K562 (cell line): ENCODE measurements around the gene CYFIP2. TPM values are rescaled to one million over a fixed set of nuclear protein-coding genes. Genes with fewer than 3 reads are reported as not detected.

ENCODE experiments used
- ATAC-seq: fragments of 200-7000 bp; cut with Tn5 transposase; 3 replicates; pipeline ENCODE4 v1.9.1; 2020; ENCODE audit warnings: moderate library complexity
- BruUV-seq: library from RNA; stranded (reverse); fragments of 400-500 nt; replicated peaks from 2 replicates; lab custom pipeline; 2021; lab: Mats Ljungman, UMichigan
- CTCF ChIA-PET: fragments of 300-600 bp; formaldehyde crosslinking; extraction: SDS; loops from one replicate; lab custom pipeline; 2021; ENCODE audit warnings: low intra/inter-chr PET ratio; lab: Yijun Ruan, JAX
- POLR2A ChIA-PET: fragments of 300-600, 350-650 bp; sonication (Branson Sonifier 250); formaldehyde crosslinking; extraction: SDS; loops from one replicate; lab custom pipeline; 2021; ENCODE audit warnings: antibody characterized with exemption, inconsistent platforms; lab: Yijun Ruan, JAX
- DNase-seq, 4 experiments: peaks; one replicate each; pipeline versions ENCODE4 v3.0.0 to v3.0.0-alpha.2; 2011 to 2018; ENCODE audit warnings: low spot score in 3 of 4, mixed read lengths in 3 of 4; ENCODE audit errors: extremely low read depth in 1 of 4
- FAIRE-seq: peaks from 2 replicates; lab custom pipeline; 2011; peaks lifted over from hg19 to GRCh38; lab: Jason Lieb, UNC
- H2AFZ ChIP-seq: 2 replicates; pipeline ENCODE4 v1.6.0; 2011; ENCODE audit warnings: low read depth, low read length, control low read depth, inconsistent platforms
- H3K27ac ChIP-seq: fragments of 200-600 bp; 3 replicates; pipeline ENCODE4 v1.8.0; 2011; ENCODE audit warnings: low read depth, mild to moderate bottlenecking, control low read depth, inconsistent platforms, low read length, moderate library complexity, mixed read lengths; ENCODE audit errors: extremely low read depth
- H3K27me3 ChIP-seq, 2 experiments: fragments of 300-600 bp in 1 of 2; 2 replicates in 1 of 2; 3 replicates in 1 of 2; pipeline versions ENCODE4 v1.6.0 to v1.8.0; 2011; ENCODE audit warnings: inconsistent platforms in 2 of 2, low read length in 2 of 2, mild to moderate bottlenecking in 1 of 2, mixed read lengths in 1 of 2, moderate library complexity in 1 of 2; ENCODE audit not compliant: control insufficient read depth in 2 of 2, insufficient read depth in 2 of 2
- H3K36me3 ChIP-seq: fragments of 300-600 bp; 3 replicates; pipeline ENCODE4 v1.8.0; 2011; ENCODE audit warnings: mild to moderate bottlenecking, low read length, inconsistent platforms; ENCODE audit not compliant: control insufficient read depth, insufficient read depth
- H3K4me1 ChIP-seq, 2 experiments: fragments of 200-600 bp in 1 of 2; replicated peaks in 1 of 2; 2 replicates in 1 of 2; 3 replicates in 1 of 2; pipeline versions ENCODE4 v1.5.1 to v1.8.0; 2011; ENCODE audit warnings: inconsistent platforms in 2 of 2, low read length in 2 of 2, mild to moderate bottlenecking in 1 of 2, mixed read lengths in 1 of 2, moderate library complexity in 1 of 2; ENCODE audit not compliant: control insufficient read depth in 2 of 2, insufficient read depth in 2 of 2
- H3K4me2 ChIP-seq: 2 replicates; pipeline ENCODE4 v1.6.1; 2011; ENCODE audit warnings: low read length, control low read depth, inconsistent platforms, mixed read lengths; ENCODE audit not compliant: insufficient read depth
- H3K4me3 ChIP-seq: fragments of 200-600 bp; sonication (generic), shearing (Covaris generic); 2 replicates; pipeline ENCODE4 v1.5.1; 2016; ENCODE audit warnings: control low read depth, inconsistent platforms
- H3K79me2 ChIP-seq: fragments of 200-600 bp; 3 replicates; pipeline ENCODE4 v1.8.0; 2011; ENCODE audit warnings: low read length, inconsistent platforms; ENCODE audit not compliant: control insufficient read depth, insufficient read depth
- H3K9ac ChIP-seq, 2 experiments: 2 replicates each; pipeline versions ENCODE4 v1.6.0 to v1.6.1; 2011; ENCODE audit warnings: low read depth in 2 of 2, low read length in 2 of 2, control low read depth in 1 of 2, inconsistent platforms in 1 of 2, mild to moderate bottlenecking in 1 of 2, mixed read lengths in 1 of 2; ENCODE audit not compliant: insufficient read depth in 1 of 2
- H3K9me1 ChIP-seq: one replicate; pipeline ENCODE4 v1.6.0; 2011; ENCODE audit warnings: inconsistent platforms, mild to moderate bottlenecking, low read length, moderate library complexity; ENCODE audit not compliant: control insufficient read depth, insufficient read depth
- H3K9me3 ChIP-seq: replicated peaks from 2 replicates; pipeline ENCODE4 v1.5.1; 2011; ENCODE audit warnings: low read depth, low read length, inconsistent platforms; ENCODE audit not compliant: control insufficient read depth, insufficient read depth
- H4K20me1 ChIP-seq: replicated peaks from 2 replicates; pipeline ENCODE4 v1.6.1; 2011; ENCODE audit warnings: low read length, inconsistent platforms, mixed read lengths; ENCODE audit not compliant: control insufficient read depth, insufficient read depth
- CXXC5 ChIP-seq: fragments of 250-450 bp; sonication (Bioruptor Pico); IDR thresholded peaks from 2 replicates; pipeline ENCODE4 v1.8.0; 2022; ENCODE audit warnings: inconsistent platforms, mild to moderate bottlenecking, moderate library complexity
- E2F5 ChIP-seq: sonication (generic); formaldehyde crosslinking; IDR thresholded peaks from 2 replicates; pipeline ENCODE4 v1.8.0; 2022; ENCODE audit warnings: mild to moderate bottlenecking, missing genetic modification reagents
- EP400 ChIP-seq: fragments of 450-650 bp; IDR thresholded peaks from 2 replicates; pipeline ENCODE4 v1.6.1; 2017; ENCODE audit warnings: antibody characterized with exemption, mild to moderate bottlenecking, moderate library complexity
- GABPB2 ChIP-seq: fragments of 250-450 bp; sonication (Bioruptor Pico); conservative IDR thresholded peaks from 2 replicates; pipeline ENCODE4 v1.5.1; 2021; ENCODE audit warnings: mild to moderate bottlenecking
- HDAC6 ChIP-seq: IDR thresholded peaks from 2 replicates; pipeline ENCODE4 v1.6.1; 2012; ENCODE audit warnings: low read depth, mild to moderate bottlenecking, control low read depth, inconsistent platforms, low read length, moderate library complexity
- HSF4 ChIP-seq: fragments of 250-450 bp; sonication (Bioruptor Pico); IDR thresholded peaks from 2 replicates; pipeline ENCODE4 v2.1.2; 2022; ENCODE audit warnings: mild to moderate bottlenecking, moderate library complexity, borderline replicate concordance
- ILF3 ChIP-seq: fragments of 450-650 bp; IDR thresholded peaks from 2 replicates; pipeline ENCODE4 v1.6.1; 2018; ENCODE audit warnings: antibody characterized with exemption, mild to moderate bottlenecking, moderate library complexity, borderline replicate concordance
- PCBP1 ChIP-seq: fragments of 200-400 bp; formaldehyde crosslinking; IDR thresholded peaks from 2 replicates; pipeline ENCODE4 v1.6.1; 2018; ENCODE audit warnings: mild to moderate bottlenecking, low read depth, low read length; ENCODE audit not compliant: poor library complexity, severe bottlenecking
- POLR2G ChIP-seq: fragments of 200-400 bp; formaldehyde crosslinking; IDR thresholded peaks from 2 replicates; pipeline ENCODE4 v1.6.1; 2017; ENCODE audit warnings: low read depth, mild to moderate bottlenecking, antibody characterized with exemption, low read length, moderate library complexity
- POLR3A ChIP-seq: IDR thresholded peaks from 2 replicates; pipeline ENCODE4 v1.6.1; 2011; ENCODE audit warnings: borderline replicate concordance, mild to moderate bottlenecking, moderate library complexity; ENCODE audit not compliant: insufficient read length, insufficient read depth; ENCODE audit errors: extremely low read depth
- SMAD2 ChIP-seq: fragments of 150-350 bp; IDR thresholded peaks from 2 replicates; pipeline ENCODE4 v1.6.1; 2014; ENCODE audit warnings: low read depth, mild to moderate bottlenecking, low read length
- STAG1 ChIP-seq: sonication (generic); formaldehyde crosslinking; IDR thresholded peaks from 2 replicates; pipeline ENCODE4 v1.5.0; 2020; ENCODE audit warnings: missing genetic modification reagents, borderline replicate concordance
- TFE3 ChIP-seq: fragments of 450-650 bp; formaldehyde crosslinking; IDR thresholded peaks from 2 replicates; pipeline ENCODE4 v1.4.0; 2020; ENCODE audit warnings: mild to moderate bottlenecking, mixed read lengths
- XRCC3 ChIP-seq: fragments of 450-650 bp; IDR thresholded peaks from 2 replicates; pipeline ENCODE4 v1.6.1; 2017; ENCODE audit warnings: mild to moderate bottlenecking, moderate library complexity
- ZBTB12 ChIP-seq: fragments of 250-450 bp; sonication (Bioruptor Pico); IDR thresholded peaks from 2 replicates; pipeline ENCODE4 v1.4.0; 2020
- ZFP91 ChIP-seq: sonication (generic); formaldehyde crosslinking; IDR thresholded peaks from 2 replicates; pipeline ENCODE4 v1.8.0; 2022; ENCODE audit warnings: mild to moderate bottlenecking, missing genetic modification reagents
- ZNF584 ChIP-seq: fragments of 200-800 bp; sonication (Bioruptor generic); IDR thresholded peaks from 2 replicates; pipeline ENCODE4 v1.6.1; 2016; ENCODE audit warnings: low read depth, mild to moderate bottlenecking, missing genetic modification characterization, missing compliant biosample characterization
- ZNF644 ChIP-seq: fragments of 200-800 bp; sonication (Bioruptor generic); IDR thresholded peaks from 2 replicates; pipeline ENCODE4 v1.6.1; 2016; ENCODE audit warnings: low read depth, missing genetic modification characterization, missing compliant biosample characterization
- WGBS: fragments of 100-300 bp; shearing (Covaris generic); methylation state at CpG from one replicate; pipeline ENCODE4 v1.1.6; 2016; ENCODE audit warnings: low coverage, mixed read lengths; ENCODE audit not compliant: insufficient coverage; ENCODE audit errors: missing lambda C conversion rate; 5-methylcytosine and 5-hydroxymethylcytosine counted together
- in situ Hi-C: fragments of 300-500 bp; cut with MboI; formaldehyde crosslinking; loops from 4 replicates; pipeline ENCODE4 v1.15.0; 2018; ENCODE audit warnings: inconsistent platforms, mixed read lengths
- intact Hi-C: fragments of 100-400 bp; cut with micrococcal nuclease; formaldehyde crosslinking; loops from 2 replicates; pipeline ENCODE4 v1.14.2; 2022
- polyA plus RNA-seq, 8 experiments: library from polyadenylated mRNA; depleted of rRNA in 4 of 8; stranded (reverse) in 5 of 8; unstranded in 3 of 8; fragments of >200 nt; fragmentation: Nextera tagmentation in 2 of 8; fragmentation: Illumina TruSeq in 1 of 8; extraction: Ambion mirVana in 2 of 8; extraction: Trizol in 1 of 8; gene quantifications; 2 replicates each; pipeline versions ENCODE4 v1.2.1 to v1.2.3, GENCODE V29; 2011 to 2014; ENCODE audit warnings: inconsistent platforms in 1 of 8, missing spikeins in 1 of 8
- total RNA-seq, 7 experiments: library from RNA; depleted of rRNA in 6 of 7; stranded (reverse); fragments of >200 nt in 6 of 7; fragmentation: Illumina TruSeq in 2 of 7; extraction: Trizol in 2 of 7; gene quantifications; 2 replicates each; pipeline versions ENCODE4 v1.2.1 to v1.2.3, GENCODE V29; 2011 to 2021; ENCODE audit warnings: low replicate concordance in 1 of 7

Gene CYFIP2
- total and polyA plus RNA-seq, 9 of the 15 experiments (the other 6 are each of a cell fraction or from before 2014, with no cell fraction given): 0.76 to 2.9 (median 1.4) TPM; not detected in 1

GRCh38 chr5:157311595-157311994 is 45.7 kb downstream of the CYFIP2 start:
- CTCF ChIA-PET: interaction anchor here (0.5 to 3.5 kb wide), 3 partner anchors 58 to 682 kb away, joined by 4 to 26 read pairs (median 4); no protein-coding TSS in a partner anchor
- in situ Hi-C loops: no loop called here
- no peak for FAIRE-seq
- TF ChIP-seq ZBTB12 (CRISPR knock-in tag) (no peak), ZNF584 (CRISPR knock-in tag) (no peak), STAG1 (CRISPR knock-in tag) (no peak), TFE3 (CRISPR knock-in tag) (no peak), SMAD2 (no peak), ZNF644 (tag) (no peak), PCBP1 (no peak), GABPB2 (CRISPR knock-in tag) (no peak), POLR2G (no peak), ILF3 (no peak), XRCC3 (no peak), POLR3A (no peak), HDAC6 (no peak), CXXC5 (CRISPR knock-in tag) (no peak), HSF4 (CRISPR knock-in tag) (no peak), ZFP91 (CRISPR knock-in tag) (no peak), E2F5 (CRISPR knock-in tag) (no peak), EP400 (no peak)

More at GRCh38 chr5:157311595-157311994, 45.7 kb downstream of the CYFIP2 start:
- no peak overlapping the region for H3K4me3 ChIP-seq
- H2AFZ ChIP-seq: no peak overlapping the region
- H3K9ac ChIP-seq: no peak overlapping the region
- no TSS peak for BruUV-seq
- no peaks in the 10 kb centered on the region for H3K4me1 ChIP-seq
- peaks cover 15 to 34% of the 10 kb centered on the region in 2 experiments for H3K27me3 ChIP-seq
- DNase-seq: no peak
- H3K9me1 ChIP-seq: no peaks in the 10 kb centered on the region
- 8% methylated on average over 11 of the region's 11 CpGs for WGBS
- POLR2A ChIA-PET: interaction anchor here (0.8 kb wide), 1 partner anchor 89 kb away, joined by 3 read pairs; no protein-coding TSS in a partner anchor
- no peak for ATAC-seq
- H3K27ac ChIP-seq: no peak overlapping the region
- H3K79me2 ChIP-seq: no peaks in the 10 kb centered on the region
- no peaks in the 10 kb centered on the region for H3K36me3 ChIP-seq
- no peaks in the 10 kb centered on the region for H3K9me3 ChIP-seq
- intact Hi-C loops: no loop called here
- no peak overlapping the region for H3K4me2 ChIP-seq
- H4K20me1 ChIP-seq: 0 out of 2 replicates have a peak, but pooled peaks cover 3% of the 10 kb centered on the region
